ENCODE measurements around the gene MGST2. TPM values are rescaled to one million over a fixed set of nuclear protein-coding genes. Genes with fewer than 3 reads are reported as not detected.

Gene MGST2
- total and polyA plus RNA-seq, 2 experiments from 2014 or later, result 82.4 to 97.9 TPM

- no peak for TF ChIP-seq EZH2phosphoT487 (IDR thresholded peaks at IDR 0.05; ENCODE audit: low read depth, severe bottlenecking, unreplicated experiment)
- TF ChIP-seq EZH2 (IDR thresholded peaks at IDR 0.05; ENCODE audit: borderline replicate concordance), result no peak
- TF ChIP-seq CTCF (IDR thresholded peaks at IDR 0.05; ENCODE audit: poor library complexity), result no peak
- H3K4me1 ChIP-seq (ENCODE audit: insufficient read depth), result no peaks in the 10 kb centered on the region
These were observed 53.9 kb downstream of the MGST2 start for GRCh38 chr4:139719381-139720101.

GRCh38 chr4:139720806-139721205, 55.2 kb downstream of the MGST2 start:
- 85% methylated on average over 6 of the region's 6 CpGs for WGBS (ENCODE audit: low lambda C conversion rate, missing lambda C conversion rate)
- no peak overlapping the region for H3K4me3 ChIP-seq

More at GRCh38 chr4:139719381-139720101, 53.9 kb downstream of the MGST2 start:
- Histone ChIP-seq H4K20me1 (ENCODE audit: insufficient read depth, poor library complexity, severe bottlenecking) (no peaks in the 10 kb centered on the region), H2AFZ (no peak overlapping the region), H3K79me2 (no peaks in the 10 kb centered on the region), H3K9me3 (ENCODE audit: low read depth) (no peaks in the 10 kb centered on the region), H3K4me3 (no peak overlapping the region), H3K27ac (no peak overlapping the region), H3K9me2 (replicated peaks; ENCODE audit: insufficient read depth) (no peaks in the 10 kb centered on the region), H3K4me2 (no peak overlapping the region), H3K36me3 (replicated peaks; ENCODE audit: insufficient read depth, low read depth) (no peaks in the 10 kb centered on the region), H3K27me3 (no peaks in the 10 kb centered on the region)
- DNase-seq (ENCODE audit: low spot score), result no peak
- 98% methylated on average over 16 of the region's 16 CpGs for WGBS (ENCODE audit: low lambda C conversion rate, missing lambda C conversion rate)

GRCh38 chr4:139721789-139722188, 56.2 kb downstream of the MGST2 start:
- H3K27ac ChIP-seq, result no peak overlapping the region

More at GRCh38 chr4:139720806-139721205, 55.2 kb downstream of the MGST2 start:
- Histone ChIP-seq H3K4me2 (no peak overlapping the region), H3K27ac (no peak overlapping the region), H2AFZ (no peak overlapping the region), H4K20me1 (ENCODE audit: insufficient read depth, poor library complexity, severe bottlenecking) (no peaks in the 10 kb centered on the region), H3K9me2 (replicated peaks; ENCODE audit: insufficient read depth) (no peaks in the 10 kb centered on the region), H3K79me2 (no peaks in the 10 kb centered on the region), H3K36me3 (replicated peaks; ENCODE audit: insufficient read depth, low read depth) (no peaks in the 10 kb centered on the region), H3K9me3 (ENCODE audit: low read depth) (no peaks in the 10 kb centered on the region), H3K27me3 (no peaks in the 10 kb centered on the region), H3K4me1 (ENCODE audit: insufficient read depth) (no peaks in the 10 kb centered on the region)
- DNase-seq (ENCODE audit: low spot score), result no peak
- TF ChIP-seq EZH2 (IDR thresholded peaks at IDR 0.05; ENCODE audit: borderline replicate concordance) (no peak), EZH2phosphoT487 (IDR thresholded peaks at IDR 0.05; ENCODE audit: low read depth, severe bottlenecking, unreplicated experiment) (no peak), CTCF (IDR thresholded peaks at IDR 0.05; ENCODE audit: poor library complexity) (no peak)

More at GRCh38 chr4:139721789-139722188, 56.2 kb downstream of the MGST2 start:
- Histone ChIP-seq H3K4me1 (ENCODE audit: insufficient read depth) (no peaks in the 10 kb centered on the region), H3K27me3 (no peaks in the 10 kb centered on the region), H3K9me3 (ENCODE audit: low read depth) (no peaks in the 10 kb centered on the region), H3K4me2 (no peak overlapping the region), H2AFZ (no peak overlapping the region), H3K36me3 (replicated peaks; ENCODE audit: insufficient read depth, low read depth) (no peaks in the 10 kb centered on the region), H4K20me1 (ENCODE audit: insufficient read depth, poor library complexity, severe bottlenecking) (no peaks in the 10 kb centered on the region), H3K79me2 (no peaks in the 10 kb centered on the region), H3K4me3 (no peak overlapping the region), H3K9me2 (replicated peaks; ENCODE audit: insufficient read depth) (no peaks in the 10 kb centered on the region)
- no peak for TF ChIP-seq CTCF (IDR thresholded peaks at IDR 0.05; ENCODE audit: poor library complexity)
- TF ChIP-seq EZH2phosphoT487 (IDR thresholded peaks at IDR 0.05; ENCODE audit: low read depth, severe bottlenecking, unreplicated experiment), result no peak
- TF ChIP-seq EZH2 (IDR thresholded peaks at IDR 0.05; ENCODE audit: borderline replicate concordance), result no peak
- no peak for DNase-seq (ENCODE audit: low spot score)
- 69% methylated on average over 4 of the region's 4 CpGs for WGBS (ENCODE audit: low lambda C conversion rate, missing lambda C conversion rate)

All from hepatocyte (in vitro differentiated cells).